22Rv1 (cell line): Measurements from ENCODE around the gene HPCAL4.

Experiments used
- ZFX ChIP-seq: fragments of 450-650 bp; IDR thresholded peaks from 2 replicates; pipeline ENCODE4 v1.6.1; 2017; ENCODE audit warnings: antibody characterized with exemption, borderline replicate concordance
- TF ChIP-seq, protein P1 (sequence below): fragments of 450-650 bp; IDR thresholded peaks from 2 replicates; pipeline ENCODE4 v1.5.1; 2017; ENCODE audit warnings: mild to moderate bottlenecking

DNA sequence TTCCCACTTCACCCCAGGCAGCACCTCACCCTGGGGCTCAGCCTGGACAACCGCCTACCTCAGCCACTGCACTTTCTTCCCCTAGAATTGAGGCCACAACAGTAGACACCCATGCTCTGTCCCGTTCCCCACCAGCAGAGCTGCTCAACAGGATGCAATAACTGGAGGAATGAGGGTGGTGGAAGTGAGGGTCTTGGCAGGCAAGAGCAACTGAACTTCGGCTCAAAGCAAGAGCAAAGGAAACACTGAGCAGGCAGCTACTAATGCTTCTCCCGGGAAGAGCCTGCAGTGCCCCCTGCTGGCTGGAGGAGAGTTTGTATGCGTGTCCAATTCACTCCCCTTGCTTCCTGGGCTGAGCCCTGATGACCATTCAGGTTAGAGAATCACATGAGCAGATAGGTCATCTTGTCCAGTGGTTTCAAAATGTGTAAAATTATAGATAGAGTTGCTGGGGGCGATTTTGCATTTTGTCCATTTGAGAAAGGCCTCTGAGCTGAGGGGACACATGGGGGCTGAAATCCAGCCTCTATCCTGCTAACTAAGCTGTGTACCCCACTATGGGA lies 33.2 kb downstream of the HPCAL4 start:
- TF ChIP-seq, protein P1, sequence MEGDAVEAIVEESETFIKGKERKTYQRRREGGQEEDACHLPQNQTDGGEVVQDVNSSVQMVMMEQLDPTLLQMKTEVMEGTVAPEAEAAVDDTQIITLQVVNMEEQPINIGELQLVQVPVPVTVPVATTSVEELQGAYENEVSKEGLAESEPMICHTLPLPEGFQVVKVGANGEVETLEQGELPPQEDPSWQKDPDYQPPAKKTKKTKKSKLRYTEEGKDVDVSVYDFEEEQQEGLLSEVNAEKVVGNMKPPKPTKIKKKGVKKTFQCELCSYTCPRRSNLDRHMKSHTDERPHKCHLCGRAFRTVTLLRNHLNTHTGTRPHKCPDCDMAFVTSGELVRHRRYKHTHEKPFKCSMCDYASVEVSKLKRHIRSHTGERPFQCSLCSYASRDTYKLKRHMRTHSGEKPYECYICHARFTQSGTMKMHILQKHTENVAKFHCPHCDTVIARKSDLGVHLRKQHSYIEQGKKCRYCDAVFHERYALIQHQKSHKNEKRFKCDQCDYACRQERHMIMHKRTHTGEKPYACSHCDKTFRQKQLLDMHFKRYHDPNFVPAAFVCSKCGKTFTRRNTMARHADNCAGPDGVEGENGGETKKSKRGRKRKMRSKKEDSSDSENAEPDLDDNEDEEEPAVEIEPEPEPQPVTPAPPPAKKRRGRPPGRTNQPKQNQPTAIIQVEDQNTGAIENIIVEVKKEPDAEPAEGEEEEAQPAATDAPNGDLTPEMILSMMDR = peak; percentile 94
- no peak for TF ChIP-seq ZFX
